H9 (cell line): ENCODE data around the gene TSTD2. TPM values are rescaled to one million over a fixed set of nuclear protein-coding genes. Genes with fewer than 3 reads are reported as not detected.

ENCODE experiments used
- DNase-seq: peaks from one replicate; pipeline ENCODE4 v3.0.0-alpha.2; 2017
- H2AFZ ChIP-seq: one replicate; pipeline ENCODE4 v1.6.1; 2013; ENCODE audit warnings: mild to moderate bottlenecking, low read length, control low read depth, moderate library complexity
- H2AK5ac ChIP-seq: 2 replicates; pipeline ENCODE4 v1.6.1; 2013; ENCODE audit warnings: low read length, control low read depth, mixed read lengths; ENCODE audit not compliant: insufficient read length
- H2BK120ac ChIP-seq: one replicate; pipeline ENCODE4 v1.6.1; 2013; ENCODE audit warnings: low read depth, mild to moderate bottlenecking, low read length, control low read depth, inconsistent platforms; ENCODE audit not compliant: poor library complexity, severe bottlenecking
- H2BK12ac ChIP-seq: 2 replicates; pipeline ENCODE4 v1.6.1; 2013; ENCODE audit warnings: low read length, control low read depth, mixed read lengths, low read depth; ENCODE audit not compliant: insufficient read length
- H2BK15ac ChIP-seq: 2 replicates; pipeline ENCODE4 v1.6.1; 2013; ENCODE audit warnings: low read depth, low read length, control low read depth
- H2BK20ac ChIP-seq: one replicate; pipeline ENCODE4 v1.6.1; 2013; ENCODE audit warnings: low read depth, mild to moderate bottlenecking, low read length, control low read depth, inconsistent platforms; ENCODE audit not compliant: poor library complexity, severe bottlenecking
- H2BK5ac ChIP-seq: 2 replicates; pipeline ENCODE4 v1.6.1; 2013; ENCODE audit warnings: low read length, control low read depth, mixed read lengths; ENCODE audit not compliant: insufficient read length
- H3K14ac ChIP-seq: 2 replicates; pipeline ENCODE4 v1.6.1; 2013; ENCODE audit warnings: low read length, control low read depth; ENCODE audit not compliant: insufficient read depth
- H3K18ac ChIP-seq: 2 replicates; pipeline ENCODE4 v1.6.1; 2013; ENCODE audit warnings: low read depth, mild to moderate bottlenecking, mixed read lengths, low read length, control low read depth; ENCODE audit not compliant: insufficient read length
- H3K23ac ChIP-seq: 2 replicates; pipeline ENCODE4 v1.6.1; 2013; ENCODE audit warnings: low read length, control low read depth, mixed read lengths, low read depth; ENCODE audit not compliant: insufficient read length
- H3K23me2 ChIP-seq: 2 replicates; pipeline ENCODE4 v1.6.1; 2013; ENCODE audit warnings: low read depth, mild to moderate bottlenecking, mixed read lengths, low read length, control low read depth; ENCODE audit not compliant: insufficient read length, poor library complexity, severe bottlenecking
- H3K27ac ChIP-seq: 2 replicates; pipeline ENCODE4 v1.5.1; 2013; ENCODE audit warnings: low read length, control low read depth, mixed read lengths, low read depth; ENCODE audit not compliant: insufficient read length
- H3K27me3 ChIP-seq: 2 replicates; pipeline ENCODE4 v1.6.1; 2013; ENCODE audit warnings: low read length, control low read depth, inconsistent platforms; ENCODE audit not compliant: insufficient read depth
- H3K4ac ChIP-seq: 2 replicates; pipeline ENCODE4 v1.6.1; 2013; ENCODE audit warnings: low read depth, mild to moderate bottlenecking, control low read depth, inconsistent platforms, low read length, moderate library complexity
- H3K4me1 ChIP-seq: 2 replicates; pipeline ENCODE4 v1.6.1; 2013; ENCODE audit warnings: low read length, control low read depth, inconsistent platforms; ENCODE audit not compliant: insufficient read depth
- H3K4me2 ChIP-seq: 2 replicates; pipeline ENCODE4 v1.6.1; 2013; ENCODE audit warnings: low read length, control low read depth, mixed read lengths; ENCODE audit not compliant: insufficient read length, insufficient read depth
- H3K56ac ChIP-seq: 2 replicates; pipeline ENCODE4 v1.6.1; 2013; ENCODE audit warnings: low read depth, mild to moderate bottlenecking, mixed read lengths, low read length, control low read depth; ENCODE audit not compliant: insufficient read length
- H3K79me1 ChIP-seq: 2 replicates; pipeline ENCODE4 v1.6.1; 2013; ENCODE audit warnings: low read depth, mild to moderate bottlenecking, moderate library complexity, low read length, control low read depth, inconsistent platforms; ENCODE audit not compliant: insufficient read depth, poor library complexity, severe bottlenecking
- H3K79me2 ChIP-seq: 2 replicates; pipeline ENCODE4 v1.6.1; 2013; ENCODE audit warnings: low read length, control low read depth, inconsistent platforms; ENCODE audit not compliant: insufficient read depth
- H3K9ac ChIP-seq: 2 replicates; pipeline ENCODE4 v1.6.1; 2013; ENCODE audit warnings: low read length, control low read depth, mixed read lengths; ENCODE audit not compliant: insufficient read length; ENCODE audit errors: extremely low read depth
- H3K9me3 ChIP-seq: one replicate; pipeline ENCODE4 v1.6.1; 2013; ENCODE audit warnings: low read depth, low read length, inconsistent platforms; ENCODE audit not compliant: control insufficient read depth
- H3T11ph ChIP-seq: one replicate; pipeline ENCODE4 v1.6.1; 2013; ENCODE audit warnings: mild to moderate bottlenecking, low read length, control low read depth, inconsistent platforms
- H4K20me1 ChIP-seq: one replicate; pipeline ENCODE4 v1.6.1; 2013; ENCODE audit not compliant: control insufficient read depth, insufficient read length, insufficient read depth
- H4K5ac ChIP-seq: 2 replicates; pipeline ENCODE4 v1.6.1; 2013; ENCODE audit warnings: low read depth, mild to moderate bottlenecking, mixed read lengths, low read length, control low read depth; ENCODE audit not compliant: insufficient read length
- H4K8ac ChIP-seq: replicated peaks from 2 replicates; pipeline ENCODE4 v1.6.1; 2013; ENCODE audit warnings: low read length, control low read depth, mixed read lengths, low read depth; ENCODE audit not compliant: insufficient read length
- H4K91ac ChIP-seq: 2 replicates; pipeline ENCODE4 v1.6.1; 2013; ENCODE audit warnings: low read depth, mild to moderate bottlenecking, moderate library complexity, mixed read lengths, low read length, control low read depth; ENCODE audit not compliant: insufficient read length
- H3K27ac Mint-ChIP-seq, 3 experiments: 2 replicates in 2 of 3; 3 replicates in 1 of 3; pipeline ENCODE4 v1.8.0; 2020 to 2021; ENCODE audit warnings: mixed read lengths in 3 of 3, mild to moderate bottlenecking in 1 of 3, moderate library complexity in 1 of 3
- H3K27me3 Mint-ChIP-seq: 2 replicates; pipeline ENCODE4 v1.8.0; 2021; ENCODE audit warnings: low read depth, mild to moderate bottlenecking, moderate library complexity, mixed read lengths
- H3K36me3 Mint-ChIP-seq, 3 experiments: 2 replicates in 2 of 3; 3 replicates in 1 of 3; pipeline ENCODE4 v1.8.0; 2020 to 2021; ENCODE audit warnings: low read depth in 3 of 3, mixed read lengths in 3 of 3; ENCODE audit not compliant: insufficient read depth in 1 of 3
- H3K4me1 Mint-ChIP-seq, 2 experiments: 2 replicates each; pipeline ENCODE4 v1.8.0; 2020; ENCODE audit warnings: mixed read lengths in 2 of 2
- H3K4me3 Mint-ChIP-seq, 2 experiments: 2 replicates in 1 of 2; 3 replicates in 1 of 2; pipeline ENCODE4 v1.8.0; 2020 to 2021; ENCODE audit warnings: mild to moderate bottlenecking in 2 of 2, mixed read lengths in 2 of 2, moderate library complexity in 1 of 2
- H3K9me3 Mint-ChIP-seq, 2 experiments: 2 replicates in 1 of 2; 3 replicates in 1 of 2; pipeline ENCODE4 v1.8.0; 2020; ENCODE audit warnings: mild to moderate bottlenecking in 2 of 2, mixed read lengths in 2 of 2, moderate library complexity in 1 of 2
- CTCF ChIP-seq: fragments of 200-600 bp; sonication (generic); conservative IDR thresholded peaks from 3 replicates; pipeline ENCODE4 v1.8.0; 2021; ENCODE audit warnings: antibody characterized with exemption, mild to moderate bottlenecking
- WGBS: extraction: QIAGEN DNeasy Blood & Tissue Kit; methylation state at CpG from one replicate; pipeline ENCODE4 v1.1.7; 2013; ENCODE audit warnings: missing lambda C conversion rate, low lambda C conversion rate, mixed read lengths; ENCODE audit not compliant: insufficient read length; ENCODE audit errors: extremely low coverage; 5-methylcytosine and 5-hydroxymethylcytosine counted together
- total RNA-seq: library from RNA; stranded (reverse); gene quantifications from 2 replicates; pipeline ENCODE4 v1.2.1, GENCODE V29; 2021

TSTD2 gene
- total RNA-seq, 1 experiment from 2014 or later = 23.5 TPM

- H3K9me3 ChIP-seq = no peaks in the 10 kb centered on the region
- Mint-ChIP-seq H3K9me3 (no peaks in the 10 kb centered on the region), H3K4me1 (peaks cover 4% of the 10 kb centered on the region in 2 experiments), H3K27me3 (no peaks in the 10 kb centered on the region), H3K36me3 (peaks cover 18 to 69% (median 62%) of the 10 kb centered on the region in 3 experiments), H3K27ac (no peak overlapping the region), H3K4me3 (no peak overlapping the region)
- no peak overlapping the region for H4K91ac ChIP-seq
- no peak overlapping the region for H2BK5ac ChIP-seq
- H2AFZ ChIP-seq = no peak overlapping the region
- no peak overlapping the region for H2BK12ac ChIP-seq
- no peak overlapping the region for H3T11ph ChIP-seq
- TF ChIP-seq CTCF = no peak
- no peaks in the 10 kb centered on the region for H3K79me2 ChIP-seq
- no peak overlapping the region for H3K27ac ChIP-seq
- H3K27me3 ChIP-seq = no peaks in the 10 kb centered on the region
- H3K9ac ChIP-seq = no peak overlapping the region
- no peak overlapping the region for H4K5ac ChIP-seq
- no peaks in the 10 kb centered on the region for H4K20me1 ChIP-seq
- no peaks in the 10 kb centered on the region; the same call in 1 of the 2 replicates for H3K4me1 ChIP-seq
- DNase-seq = no peak
- H3K4me2 ChIP-seq = no peak overlapping the region
- no peak overlapping the region for H2BK15ac ChIP-seq
- no peak overlapping the region for H2BK20ac ChIP-seq
- no peaks in the 10 kb centered on the region for H3K23me2 ChIP-seq
- no peak overlapping the region for H3K14ac ChIP-seq
- no peak overlapping the region for H3K23ac ChIP-seq
- no peak overlapping the region for H2BK120ac ChIP-seq
- no peak overlapping the region for H2AK5ac ChIP-seq
- no peak overlapping the region for H3K56ac ChIP-seq
- no peaks in the 10 kb centered on the region for H3K79me1 ChIP-seq
- no peak overlapping the region for H3K4ac ChIP-seq
- WGBS = no CpG with 5 or more reads among the region's 10 CpGs
- no peak overlapping the region for H3K18ac ChIP-seq
- no peak overlapping the region for H4K8ac ChIP-seq
Measured at GRCh38 chr9:97602430-97602829, 30.7 kb downstream of the TSTD2 start.
